Cardiac muscle cell (in vitro differentiated cells and primary cell): ENCODE data around the gene PIP5K1C. TPM values are rescaled to one million over a fixed set of nuclear protein-coding genes. Genes with fewer than 3 reads are reported as not detected.

Experiments used
- DNase-seq, 2 donors: peaks; one replicate each; pipeline versions ENCODE4 v3.0.0 to v3.0.0-alpha.2; 2010 to 2017; ENCODE audit warnings: low read depth in 1 of 2, low spot score in 1 of 2
- H3K27ac ChIP-seq: fragments of 200-600 bp; sonication (generic); 2 replicates; pipeline ENCODE4 v1.5.1; 2016
- H3K27me3 ChIP-seq: fragments of 200-600 bp; sonication (generic); 2 replicates; pipeline ENCODE4 v1.6.0; 2016; ENCODE audit warnings: control low read depth
- H3K36me3 ChIP-seq: fragments of 200-600 bp; sonication (generic); 2 replicates; pipeline ENCODE4 v1.5.1; 2016; ENCODE audit warnings: control low read depth
- H3K4me1 ChIP-seq: fragments of 200-600 bp; sonication (generic); 2 replicates; pipeline ENCODE4 v1.8.1; 2017; ENCODE audit warnings: low read depth, mild to moderate bottlenecking, mixed run types
- H3K4me3 ChIP-seq: fragments of 200-600 bp; sonication (generic); 2 replicates; pipeline ENCODE4 v1.5.1; 2016; ENCODE audit warnings: mild to moderate bottlenecking
- H3K9me3 ChIP-seq: fragments of 200-600 bp; sonication (generic); 2 replicates; pipeline ENCODE4 v1.5.1; 2017; ENCODE audit warnings: low read depth, mild to moderate bottlenecking, control low read depth
- polyA plus RNA-seq: library from polyadenylated mRNA; unstranded; fragments of >200 nt; fragmentation: Nextera tagmentation; extraction: Ambion mirVana; gene quantifications from 2 replicates; pipeline ENCODE4 v1.2.1, GENCODE V29; 2016
- total RNA-seq: library from RNA; depleted of rRNA; stranded (reverse); fragments of >200 nt; gene quantifications from 2 replicates; pipeline ENCODE4 v1.2.3, GENCODE V29; 2016
- TF ChIP-seq, protein P1 (sequence below): IDR thresholded peaks from 2 replicates; pipeline ENCODE4 v1.5.1; 2012; ENCODE audit warnings: low read depth, mild to moderate bottlenecking, low read length

Gene PIP5K1C
- total and polyA plus RNA-seq, 2 experiments from 2014 or later, result 21.0 to 28.4 TPM

DNA sequence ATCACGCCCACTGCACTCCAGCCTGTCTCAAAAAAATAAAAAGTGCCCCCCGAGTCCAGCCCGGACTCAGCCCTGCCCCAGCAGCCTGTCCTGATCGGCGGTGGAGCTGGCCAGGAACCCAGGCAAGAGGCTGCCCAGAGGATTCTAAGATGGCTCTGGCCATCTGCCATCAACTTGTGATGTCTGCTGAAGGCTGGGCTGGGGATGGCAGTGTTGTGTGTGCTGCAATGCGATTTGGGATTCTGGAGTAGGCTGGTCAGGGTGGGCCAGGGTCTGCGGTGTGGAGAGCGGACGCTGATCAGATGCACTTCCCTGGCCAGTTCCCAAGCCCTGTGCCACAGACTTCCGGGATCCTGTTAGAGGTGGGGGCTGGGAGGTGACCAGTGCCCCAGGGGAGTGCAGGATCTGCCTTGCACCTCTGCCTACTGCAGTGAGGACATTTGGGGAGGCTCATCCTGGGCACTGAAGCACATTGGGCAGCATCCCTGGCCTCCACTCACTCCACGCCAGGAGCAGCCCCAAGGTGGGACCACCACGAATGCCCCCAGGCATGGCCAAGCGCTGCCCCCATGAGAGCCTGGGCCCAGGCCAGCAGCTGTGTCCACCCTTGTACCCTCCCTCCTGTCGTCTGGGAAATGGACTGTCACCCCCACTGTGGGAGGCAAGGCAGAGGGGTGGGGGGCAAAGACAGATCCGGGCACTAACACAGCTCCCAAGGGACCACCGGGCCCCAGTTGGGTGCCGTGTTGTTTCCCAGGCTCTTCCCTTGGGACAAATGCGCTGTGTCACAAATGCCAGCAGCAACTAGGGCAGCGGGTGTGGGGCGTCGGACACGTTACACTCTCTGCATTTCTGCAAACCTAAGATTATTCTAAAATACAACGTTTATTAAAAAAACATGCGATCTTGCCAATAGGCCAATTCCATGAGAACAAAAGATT is 90.2 kb downstream of the PIP5K1C start:
- Histone ChIP-seq H3K36me3 (peaks cover 10% of the 10 kb centered on the region), H3K27me3 (peaks cover 16% of the 10 kb centered on the region), H3K4me1 (peaks cover 13% of the 10 kb centered on the region), H3K27ac (no peak overlapping the region), H3K4me3 (no peak overlapping the region), H3K9me3 (no peaks in the 10 kb centered on the region)
- DNase-seq, result no peak
- TF ChIP-seq, protein P1, sequence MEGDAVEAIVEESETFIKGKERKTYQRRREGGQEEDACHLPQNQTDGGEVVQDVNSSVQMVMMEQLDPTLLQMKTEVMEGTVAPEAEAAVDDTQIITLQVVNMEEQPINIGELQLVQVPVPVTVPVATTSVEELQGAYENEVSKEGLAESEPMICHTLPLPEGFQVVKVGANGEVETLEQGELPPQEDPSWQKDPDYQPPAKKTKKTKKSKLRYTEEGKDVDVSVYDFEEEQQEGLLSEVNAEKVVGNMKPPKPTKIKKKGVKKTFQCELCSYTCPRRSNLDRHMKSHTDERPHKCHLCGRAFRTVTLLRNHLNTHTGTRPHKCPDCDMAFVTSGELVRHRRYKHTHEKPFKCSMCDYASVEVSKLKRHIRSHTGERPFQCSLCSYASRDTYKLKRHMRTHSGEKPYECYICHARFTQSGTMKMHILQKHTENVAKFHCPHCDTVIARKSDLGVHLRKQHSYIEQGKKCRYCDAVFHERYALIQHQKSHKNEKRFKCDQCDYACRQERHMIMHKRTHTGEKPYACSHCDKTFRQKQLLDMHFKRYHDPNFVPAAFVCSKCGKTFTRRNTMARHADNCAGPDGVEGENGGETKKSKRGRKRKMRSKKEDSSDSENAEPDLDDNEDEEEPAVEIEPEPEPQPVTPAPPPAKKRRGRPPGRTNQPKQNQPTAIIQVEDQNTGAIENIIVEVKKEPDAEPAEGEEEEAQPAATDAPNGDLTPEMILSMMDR, result no peak

DNA sequence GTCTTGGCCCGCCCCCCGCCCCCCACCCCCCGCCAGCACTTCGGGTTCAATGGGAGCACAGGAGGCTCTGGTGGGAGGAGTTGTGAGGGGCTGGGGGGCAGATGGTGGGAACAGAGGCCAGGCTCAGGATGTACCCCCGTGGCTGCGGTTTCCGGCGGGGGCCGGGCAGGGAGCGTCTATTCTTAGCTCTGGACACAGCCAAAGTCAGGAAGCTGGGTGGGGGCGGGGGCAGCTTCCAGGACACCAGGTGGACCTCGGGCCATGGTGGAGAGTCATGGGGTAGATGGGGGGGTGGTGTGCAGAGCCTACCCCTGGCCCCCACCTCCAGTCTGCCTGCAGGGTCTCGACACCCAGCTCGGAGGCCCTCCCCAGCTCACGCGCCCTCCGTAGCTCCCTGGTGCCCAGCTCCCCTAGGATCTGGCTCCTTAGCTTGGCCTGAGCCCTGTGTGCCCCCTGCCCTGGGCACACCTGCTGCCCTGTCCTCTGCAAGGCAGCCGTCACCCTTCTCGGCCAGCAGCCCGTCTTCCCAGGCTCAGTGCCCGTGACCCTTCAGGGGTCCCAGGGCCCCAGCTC is 91.4 kb downstream of the PIP5K1C start:
- no peak overlapping the region for H3K4me3 ChIP-seq
- H3K27ac ChIP-seq, result no peak overlapping the region
- peaks cover 10% of the 10 kb centered on the region for H3K36me3 ChIP-seq
- DNase-seq, result peak in 1 of 2 donors; percentile 49
- peaks cover 16% of the 10 kb centered on the region for H3K27me3 ChIP-seq
- TF ChIP-seq, protein P1, result no peak
- no peaks in the 10 kb centered on the region for H3K9me3 ChIP-seq
- peaks cover 13% of the 10 kb centered on the region for H3K4me1 ChIP-seq

DNA sequence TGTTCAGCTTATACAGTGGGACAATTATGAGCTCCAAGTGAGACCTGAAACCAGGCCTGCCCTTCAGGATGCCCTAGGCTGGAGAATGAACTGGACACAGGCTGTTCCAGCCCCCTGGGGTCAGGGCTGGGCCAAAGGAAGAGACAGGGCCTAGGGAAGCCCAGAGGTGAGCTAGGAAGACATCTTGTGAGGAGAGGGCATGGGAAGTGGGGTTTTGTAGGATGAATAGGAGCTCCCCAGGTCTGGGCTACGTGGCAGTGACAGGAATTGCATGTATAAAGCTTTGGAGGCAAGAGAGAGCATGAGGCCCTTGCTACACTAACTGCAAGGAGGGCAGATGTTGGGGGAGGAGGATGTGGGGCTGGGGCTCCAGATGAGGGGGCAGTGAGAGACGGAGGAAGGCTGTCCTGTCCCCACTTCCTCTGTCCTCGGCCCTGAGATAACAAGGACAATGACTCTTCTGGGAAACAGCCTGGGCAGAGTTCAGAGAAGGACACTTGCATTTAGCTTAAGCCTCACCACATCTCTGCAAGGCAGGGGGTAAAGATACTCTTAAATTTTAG is 92.1 kb downstream of the PIP5K1C start:
- H3K4me1 ChIP-seq, result peaks cover 13% of the 10 kb centered on the region
- TF ChIP-seq, protein P1, result no peak
- H3K4me3 ChIP-seq, result no peak overlapping the region

DNA sequence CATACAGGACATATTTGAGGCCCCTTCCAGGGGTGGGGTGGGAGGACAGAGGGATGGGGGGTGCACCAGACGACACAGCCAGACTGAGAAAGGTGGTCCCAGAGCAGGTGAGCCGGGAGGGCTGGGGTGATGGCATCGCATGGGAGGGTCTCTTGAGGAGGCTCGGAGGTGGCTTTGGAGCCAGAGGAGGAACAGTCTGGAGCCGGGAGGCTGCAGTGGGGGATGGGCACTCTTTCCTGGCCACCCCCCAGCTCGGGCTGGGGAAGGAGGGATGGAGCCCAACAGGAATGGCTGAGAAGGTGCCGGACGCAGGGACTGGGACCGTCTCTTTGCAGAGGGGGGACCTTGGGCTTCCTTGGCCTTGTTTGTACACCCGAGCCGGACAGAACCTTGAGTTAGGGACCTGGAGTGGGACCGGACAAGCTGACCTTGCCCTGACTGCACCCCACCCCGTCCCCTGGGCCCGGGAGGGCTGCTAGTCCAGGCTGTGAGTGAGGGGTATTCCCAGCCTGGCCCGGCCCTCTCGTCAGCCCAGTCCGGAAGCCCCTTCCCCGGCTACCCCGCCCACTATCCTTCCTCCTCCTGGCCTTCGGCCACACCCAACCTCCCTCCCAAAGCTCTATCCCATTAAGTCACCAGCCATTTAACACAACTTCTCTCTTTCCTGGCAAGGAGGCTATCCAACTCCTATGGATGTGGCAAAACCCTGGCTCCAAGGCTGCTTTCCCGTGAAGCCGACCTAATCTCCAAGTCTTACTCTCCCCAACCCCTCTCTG is 92.8 kb downstream of the PIP5K1C start:
- no peaks in the 10 kb centered on the region for H3K9me3 ChIP-seq
- peaks cover 16% of the 10 kb centered on the region for H3K27me3 ChIP-seq
- peak in 1 of 2 donors; percentile 54 for DNase-seq
- peaks cover 13% of the 10 kb centered on the region for H3K4me1 ChIP-seq
- peaks cover 10% of the 10 kb centered on the region for H3K36me3 ChIP-seq
- H3K27ac ChIP-seq, result no peak overlapping the region
- H3K4me3 ChIP-seq, result no peak overlapping the region
- TF ChIP-seq, protein P1, result no peak

More for the DNA sequence above, 92.1 kb downstream of the PIP5K1C start:
- H3K27me3 ChIP-seq, result peaks cover 16% of the 10 kb centered on the region
- H3K27ac ChIP-seq, result no peak overlapping the region
- DNase-seq, result no peak
- H3K9me3 ChIP-seq, result no peaks in the 10 kb centered on the region
- H3K36me3 ChIP-seq, result peaks cover 10% of the 10 kb centered on the region

DNA sequence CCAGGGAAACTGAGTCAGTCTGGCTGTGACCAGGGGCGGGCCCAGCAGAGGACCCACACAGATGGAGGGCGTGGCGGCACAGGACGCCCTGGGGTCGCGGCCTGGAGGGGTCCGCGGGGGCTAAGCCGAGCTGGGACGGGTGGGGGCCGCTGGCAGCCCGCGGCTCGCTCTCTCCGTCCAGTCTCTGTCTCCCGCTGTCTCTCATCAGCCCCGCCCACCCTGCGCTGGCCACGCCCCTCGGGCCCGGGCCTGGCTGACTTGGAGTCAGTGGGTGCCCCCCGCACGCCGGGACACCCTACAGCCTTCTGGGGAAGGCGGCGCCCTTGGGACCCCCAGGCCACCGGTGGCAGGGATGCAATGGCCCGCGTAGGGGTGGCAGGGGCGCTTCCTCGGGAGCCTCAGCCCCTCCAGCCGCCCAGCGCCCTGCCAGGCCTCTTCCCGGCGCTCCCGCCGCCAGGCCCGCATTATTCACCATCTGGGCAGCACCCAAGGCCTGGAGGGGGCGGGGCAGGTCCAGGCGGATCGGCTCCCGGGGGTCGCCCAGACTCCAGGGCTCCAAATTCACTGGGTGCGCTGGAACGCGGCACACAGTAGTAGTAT is 93.5 kb downstream of the PIP5K1C start, which contains the start of gene TBXA2R:
Gene TBXA2R (minus strand): TSS at position 186 of the 600 bp plus-strand sequence. CDS start 6,241 bp downstream, outside the sequence.
- H3K36me3 ChIP-seq, result peaks cover 5% of the 10 kb centered on the region
- DNase-seq, result peak; percentile 28 to 64
- TF ChIP-seq, protein P1, result no peak

More for the DNA sequence above, 93.5 kb downstream of the PIP5K1C start, which contains the start of gene TBXA2R:
- peaks cover 16% of the 10 kb centered on the region for H3K27me3 ChIP-seq
- peaks cover 13% of the 10 kb centered on the region for H3K4me1 ChIP-seq
- H3K27ac ChIP-seq, result no peak within 1 kb of the TSS
- H3K9me3 ChIP-seq, result no peaks in the 10 kb centered on the region
- peak within 1 kb of the TSS; percentile 13 for H3K4me3 ChIP-seq
